ENCODE data around the gene KDM5B.

- TF ChIP-seq EP300 (IDR thresholded peaks at IDR 0.05): no peak
- TF ChIP-seq CTCF (IDR thresholded peaks at IDR 0.05): no peak
These were observed 4.2 kb upstream of the KDM5B start for GRCh38 chr1:202812176-202813026.

All from ovary (tissue), 3 donors.